ENCODE results near the gene FBXL17. TPM values are rescaled to one million over a fixed set of nuclear protein-coding genes. Genes with fewer than 3 reads are reported as not detected.

FBXL17 gene
- total and polyA plus RNA-seq, 2 of the 4 experiments (the other 2 are of a cell fraction) = 3.9 to 8.1 TPM

- Histone ChIP-seq H3K4me2 (ENCODE audit: low read depth, low read length) (no peak overlapping the region), H3K4me1 (ENCODE audit: control insufficient read depth, insufficient read depth, low read length) (no peaks in the 10 kb centered on the region), H4K20me1 (ENCODE audit: insufficient read depth, low read length) (no peaks in the 10 kb centered on the region), H4K91ac (ENCODE audit: insufficient read depth, low read depth, low read length) (no peak overlapping the region), H3K27me3 (ENCODE audit: control insufficient read depth, insufficient read depth, low read length) (no peaks in the 10 kb centered on the region), H3K56ac (ENCODE audit: extremely low read depth, insufficient read depth, low read length) (no peak overlapping the region), H2AK5ac (ENCODE audit: low read depth, low read length) (no peak overlapping the region), H3K9me3 (ENCODE audit: control insufficient read depth, insufficient read depth, low read length) (no peaks in the 10 kb centered on the region; the same call in 1 of the 2 replicates), H2AK9ac (replicated peaks; ENCODE audit: low read depth, low read length, poor library complexity) (no peak overlapping the region), H4K8ac (ENCODE audit: low read depth in 2 of 2, low read length in 2 of 2) (no peak overlapping the region), H2AFZ (replicated peaks; ENCODE audit: low read length, poor library complexity) (no peak overlapping the region), H4K5ac (ENCODE audit: low read depth, low read length) (no peak overlapping the region), H2BK120ac (ENCODE audit: low read depth, low read length) (no peak overlapping the region), H2BK5ac (ENCODE audit: low read depth, low read length, poor library complexity, severe bottlenecking) (no peak overlapping the region), H3K23ac (ENCODE audit: low read depth, low read length) (no peak overlapping the region), H3K4ac (ENCODE audit: low read depth, low read length) (no peak overlapping the region), H2BK20ac (ENCODE audit: low read depth, low read length) (no peak overlapping the region), H3K36me3 (ENCODE audit: control insufficient read depth, insufficient read depth, low read length) (no peaks in the 10 kb centered on the region), H3K9me1 (ENCODE audit: insufficient read depth, low read length) (no peaks in the 10 kb centered on the region), H3K14ac (replicated peaks; ENCODE audit: low read depth, low read length) (no peak overlapping the region), H3K18ac (ENCODE audit: low read depth, low read length) (no peak overlapping the region), H3K79me1 (ENCODE audit: low read depth in 1 of 2, low read length in 2 of 2) (no peaks in the 10 kb centered on the region; a peak in 1 of 4 replicates), H3K27ac (ENCODE audit: insufficient read depth, low read length) (no peak overlapping the region), H3K9ac (ENCODE audit: low read depth, low read length) (no peak overlapping the region), H2BK15ac (ENCODE audit: low read depth, low read length) (no peak overlapping the region), H3K4me3 (ENCODE audit: insufficient read depth, low read depth, low read length) (no peak overlapping the region)
- ChIA-PET CTCF (interaction anchor here (0.7 kb wide), 1 partner anchor 16 kb away, joined by 4 read pairs; no protein-coding TSS in a partner anchor), POLR2A (ENCODE audit: unreplicated experiment) (no interaction called here)
- TF ChIP-seq CHD1 (IDR thresholded peaks at IDR 0.05; ENCODE audit: low read depth, low read length) (no peak), ELK1 (IDR thresholded peaks at IDR 0.05; ENCODE audit: borderline replicate concordance, low read depth, low read length) (no peak), POLR2A (IDR thresholded peaks at IDR 0.05; ENCODE audit: low read depth, low read length) (no peak), USF2 (IDR thresholded peaks at IDR 0.05; ENCODE audit: low read depth, low read length) (no peak), CEBPB (IDR thresholded peaks at IDR 0.05; ENCODE audit: low read depth, low read length) (no peak), BHLHE40 (IDR thresholded peaks at IDR 0.05; ENCODE audit: low read depth, low read length) (no peak), NFE2L2 (IDR thresholded peaks at IDR 0.05; ENCODE audit: low read depth, low read length) (no peak), MAFK (IDR thresholded peaks at IDR 0.05; ENCODE audit: low read depth, low read length) (no peak), FOS (IDR thresholded peaks at IDR 0.05; ENCODE audit: low read depth, low read length) (no peak), RAD21 (IDR thresholded peaks at IDR 0.05; ENCODE audit: low read length) (no peak), MXI1 (IDR thresholded peaks at IDR 0.05; ENCODE audit: borderline replicate concordance, low read depth, low read length) (no peak), CTCF (conservative IDR thresholded peaks at IDR 0.05; ENCODE audit: low read depth, low read length) (no peak)
- 20% methylated on average over 1 of the region's 4 CpGs; no CpG with 5 or more reads in 1 of the 2 experiments for WGBS, 2 experiments (ENCODE audit: extremely low coverage in 2 of 2, insufficient read length in 1 of 2)
- dilution Hi-C loops (cut with HindIII; ENCODE audit: low sequenced_read_pairs, unreplicated experiment) (no loop called here), in situ Hi-C loops (cut with MboI; ENCODE audit: low sequenced_read_pairs) (no loop called here), intact Hi-C loops (cut with micrococcal nuclease) (no loop called here)
- DNase-seq = no peak
- BruUV-seq (replicated peaks) = no TSS peak
- no peak for ATAC-seq (ENCODE audit: low read depth)
Observed at GRCh38 chr5:108238461-108238860, 143.4 kb downstream of the FBXL17 start.

Data from IMR-90 (cell line).